HG02981 (cell line): ENCODE results near the gene TM9SF4.

Source experiments
- ATAC-seq: cut with Tn5 transposase; IDR thresholded peaks from one replicate; pipeline ENCODE4 v1.9.1; 2021; ENCODE audit warnings: mild to moderate bottlenecking, moderate library complexity; ENCODE audit not compliant: unreplicated experiment

TM9SF4 gene, protein sequence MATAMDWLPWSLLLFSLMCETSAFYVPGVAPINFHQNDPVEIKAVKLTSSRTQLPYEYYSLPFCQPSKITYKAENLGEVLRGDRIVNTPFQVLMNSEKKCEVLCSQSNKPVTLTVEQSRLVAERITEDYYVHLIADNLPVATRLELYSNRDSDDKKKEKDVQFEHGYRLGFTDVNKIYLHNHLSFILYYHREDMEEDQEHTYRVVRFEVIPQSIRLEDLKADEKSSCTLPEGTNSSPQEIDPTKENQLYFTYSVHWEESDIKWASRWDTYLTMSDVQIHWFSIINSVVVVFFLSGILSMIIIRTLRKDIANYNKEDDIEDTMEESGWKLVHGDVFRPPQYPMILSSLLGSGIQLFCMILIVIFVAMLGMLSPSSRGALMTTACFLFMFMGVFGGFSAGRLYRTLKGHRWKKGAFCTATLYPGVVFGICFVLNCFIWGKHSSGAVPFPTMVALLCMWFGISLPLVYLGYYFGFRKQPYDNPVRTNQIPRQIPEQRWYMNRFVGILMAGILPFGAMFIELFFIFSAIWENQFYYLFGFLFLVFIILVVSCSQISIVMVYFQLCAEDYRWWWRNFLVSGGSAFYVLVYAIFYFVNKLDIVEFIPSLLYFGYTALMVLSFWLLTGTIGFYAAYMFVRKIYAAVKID

DNA sequence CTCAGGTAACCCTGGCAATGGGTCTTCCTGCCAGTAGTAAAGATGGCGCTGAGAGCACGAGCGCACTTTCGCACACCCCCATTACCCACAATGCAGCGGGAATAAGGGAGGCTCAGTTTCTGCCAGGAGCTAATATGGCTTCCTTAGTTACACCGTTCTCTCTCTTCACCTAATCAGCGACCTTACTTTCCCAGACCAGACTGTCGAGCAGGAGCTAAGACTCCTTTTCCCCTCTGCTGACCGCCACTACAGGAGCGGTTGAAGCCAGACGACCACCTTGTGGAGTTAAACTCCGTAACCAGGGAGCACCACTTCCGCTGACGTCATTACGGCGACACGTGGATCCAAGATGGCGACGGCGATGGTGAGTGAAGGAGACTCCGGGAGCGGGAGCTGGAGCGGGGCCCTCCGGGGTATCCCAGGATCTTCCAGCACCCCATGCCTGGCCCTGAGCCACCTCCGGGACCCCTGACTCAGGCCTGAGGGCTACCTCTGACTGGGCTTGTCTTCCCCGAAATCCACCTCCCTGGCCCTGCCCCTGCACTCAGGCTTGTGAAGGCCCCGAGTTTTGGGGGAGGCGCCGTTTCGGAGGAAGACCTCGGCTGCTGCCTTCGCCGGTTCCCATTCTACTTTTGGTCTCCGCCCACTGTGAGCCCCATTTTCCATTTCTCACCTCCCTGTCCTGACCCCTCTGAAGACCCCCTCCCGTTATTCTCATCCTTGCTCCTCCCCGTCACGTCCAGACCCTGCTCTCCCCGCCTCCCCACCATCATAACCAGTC, at the start of gene TM9SF4:
Gene TM9SF4, plus strand, starts transcription at position 323 of the 781 bp plus-strand sequence. Its CDS starts 27 bp downstream, at position 350.
- peak; percentile 78 for ATAC-seq

DNA sequence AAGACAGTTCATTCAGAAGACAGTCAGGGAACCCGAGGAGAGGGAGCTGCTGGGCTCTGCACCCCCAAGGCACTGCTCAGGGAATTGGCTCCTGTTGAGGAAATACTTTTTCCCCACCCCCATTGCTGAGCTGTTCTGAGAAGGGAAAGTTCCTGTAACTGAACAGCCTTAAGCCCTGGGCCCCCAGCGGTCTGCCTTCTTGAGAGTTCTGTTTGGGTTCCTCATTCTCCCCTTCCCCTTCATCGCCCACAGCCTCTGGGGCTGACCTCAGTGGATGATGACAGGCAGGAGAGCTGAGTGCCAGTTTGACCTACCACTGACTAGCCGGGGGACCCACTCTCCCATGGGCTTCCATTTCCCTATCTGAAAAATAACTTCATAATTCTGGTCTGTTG, 46.7 kb upstream of the TM9SF4 start:
- ATAC-seq, result no peak

DNA sequence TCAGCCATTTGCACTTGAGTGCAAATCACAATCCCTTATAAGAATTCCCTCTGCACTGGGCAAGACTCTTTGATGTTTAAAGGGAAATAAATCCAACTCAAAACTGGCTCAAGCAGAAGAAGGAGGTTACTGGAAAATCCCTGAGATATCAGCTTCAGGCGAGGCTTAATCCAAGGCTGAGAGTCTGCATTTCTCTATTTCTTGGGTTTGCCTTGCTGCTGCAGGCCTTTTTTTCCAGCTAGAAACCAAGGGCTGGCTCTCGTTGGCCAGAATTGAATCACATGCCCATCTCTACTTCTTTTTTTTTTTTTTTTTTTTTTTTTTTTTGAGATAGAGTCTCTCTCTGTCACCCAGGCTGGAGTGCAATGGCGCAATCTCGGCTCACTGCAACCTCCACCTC, 45.8 kb upstream of the TM9SF4 start:
- ATAC-seq, result no peak

DNA sequence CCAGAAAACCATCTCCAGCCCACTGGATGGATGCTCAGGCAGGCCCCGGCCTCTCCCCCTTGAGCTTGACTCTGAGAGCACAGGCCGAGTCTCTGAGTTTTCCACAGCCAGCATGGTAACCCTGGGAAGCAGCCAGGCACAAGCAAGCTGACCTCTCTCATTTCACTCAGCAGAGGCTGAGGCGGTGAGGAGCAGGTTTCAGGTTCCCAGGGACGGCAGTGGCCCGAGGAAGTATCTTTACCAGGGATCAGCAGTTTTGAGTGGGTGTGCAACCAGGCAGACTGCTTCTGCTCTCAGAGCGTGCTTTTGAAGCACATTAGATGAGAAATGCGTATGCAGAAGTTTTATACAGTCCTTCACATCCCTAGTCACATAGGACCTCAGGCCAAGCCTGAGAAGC, 44.8 kb upstream of the TM9SF4 start:
- no peak for ATAC-seq

DNA sequence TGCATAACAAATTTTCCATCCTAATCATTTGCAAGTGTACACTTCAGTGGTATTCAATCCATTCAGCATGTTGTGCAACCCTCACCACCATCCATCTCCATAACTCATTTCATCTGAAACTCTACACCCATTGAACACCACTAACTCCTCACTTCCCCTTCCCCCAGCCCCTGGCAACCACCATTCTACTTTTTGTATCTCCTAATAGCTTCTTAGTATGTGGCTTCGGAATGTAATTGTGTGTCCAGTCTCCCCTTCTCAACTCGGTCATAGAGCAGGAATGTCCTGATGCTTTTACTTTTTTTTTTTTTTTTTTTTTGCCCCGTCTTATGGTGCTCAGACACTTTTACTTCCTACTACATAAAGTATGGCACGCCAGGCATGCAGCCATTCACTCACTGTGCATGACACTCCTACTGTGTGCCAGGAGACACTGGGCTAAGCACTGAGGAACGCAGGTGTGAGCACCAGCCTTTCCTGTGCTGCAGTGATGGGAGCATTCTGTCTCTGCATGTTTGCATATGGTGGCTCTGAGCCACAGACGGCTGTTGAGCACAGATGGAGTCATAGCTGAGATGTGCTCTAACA, 42.2 kb upstream of the TM9SF4 start:
- ATAC-seq, result no peak

DNA sequence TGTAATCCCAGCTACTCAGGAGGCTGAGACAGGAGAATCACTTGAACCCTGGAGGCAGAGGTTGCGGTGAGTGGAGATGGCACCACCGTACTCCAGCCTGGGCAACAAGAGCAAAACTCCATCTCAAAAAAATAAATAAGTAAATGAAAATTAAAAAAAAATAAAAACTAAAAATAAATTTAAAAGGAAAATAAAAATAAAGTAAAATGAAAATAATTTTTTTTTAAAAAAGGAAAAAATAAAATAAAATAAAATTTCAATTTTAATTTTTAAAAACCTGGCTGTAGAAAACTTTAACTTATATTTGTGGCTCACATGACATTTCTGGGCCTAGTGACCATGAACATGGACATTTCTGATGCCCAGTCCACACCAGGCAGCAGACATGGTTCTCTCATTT, 41.3 kb upstream of the TM9SF4 start:
- no peak for ATAC-seq

DNA sequence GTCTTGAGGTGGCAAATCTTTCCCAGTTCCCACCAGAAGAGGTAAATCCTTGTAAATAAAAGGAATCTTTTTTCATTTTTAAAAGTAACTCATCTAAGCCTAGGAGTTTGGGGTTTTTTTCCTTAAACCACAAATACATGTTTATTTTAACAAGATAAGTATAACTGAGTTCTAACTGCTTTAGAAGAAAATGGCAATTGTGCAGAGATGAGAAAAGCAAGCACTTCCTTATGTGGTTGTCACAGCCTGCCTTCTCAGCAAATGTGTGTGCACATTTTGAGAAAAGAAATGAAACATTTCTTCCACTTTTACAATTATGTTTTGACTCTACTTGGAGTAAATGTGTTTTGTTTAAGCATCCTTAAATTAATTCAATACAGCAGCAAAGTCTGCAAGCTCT, 39.8 kb upstream of the TM9SF4 start:
- no peak for ATAC-seq

DNA sequence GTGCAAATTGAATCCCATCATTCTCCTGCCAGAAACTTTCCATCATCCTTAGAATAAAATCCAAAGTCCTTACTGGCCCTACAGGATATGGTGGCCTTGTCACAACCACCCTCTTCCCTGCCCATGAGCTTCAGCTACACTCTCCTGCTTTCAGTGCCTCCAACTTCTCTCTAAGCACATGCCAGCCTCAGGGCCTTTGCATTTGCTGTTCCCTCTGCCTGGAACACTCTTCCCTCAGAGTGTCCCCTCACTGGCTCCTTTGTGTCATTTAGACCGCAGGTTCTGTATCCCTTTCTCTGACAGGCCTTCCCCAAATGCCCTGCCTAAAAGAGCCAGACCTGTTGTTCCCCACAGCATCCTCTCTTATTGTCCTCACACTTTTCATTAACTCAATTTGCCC, 39.2 kb upstream of the TM9SF4 start:
- ATAC-seq, result no peak

DNA sequence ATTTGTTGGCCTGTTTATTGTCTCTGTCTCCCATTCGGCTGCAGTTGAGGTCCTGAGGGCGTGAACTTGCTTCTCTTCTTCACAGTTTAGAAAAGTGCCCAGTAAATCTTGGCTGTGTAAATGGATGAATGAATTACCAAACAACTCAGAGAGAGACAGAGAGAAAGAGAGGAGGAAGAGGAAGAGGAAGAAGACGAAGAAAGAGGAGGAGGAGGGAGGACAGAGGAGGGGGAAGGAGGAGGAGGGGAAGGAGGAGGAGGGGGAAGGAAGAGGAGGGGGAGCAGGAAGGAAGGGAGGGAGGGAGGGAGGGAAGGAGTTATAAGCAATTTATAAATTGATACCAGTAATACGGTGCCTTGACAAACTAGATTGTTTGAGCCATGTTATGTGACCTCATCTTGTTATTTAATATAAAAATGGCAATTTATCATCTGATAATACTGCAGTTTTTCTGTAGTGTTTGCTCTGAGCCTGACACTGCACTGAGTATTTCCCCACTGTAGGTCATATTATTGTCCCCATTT, 38.8 kb upstream of the TM9SF4 start:
- ATAC-seq, result no peak

DNA sequence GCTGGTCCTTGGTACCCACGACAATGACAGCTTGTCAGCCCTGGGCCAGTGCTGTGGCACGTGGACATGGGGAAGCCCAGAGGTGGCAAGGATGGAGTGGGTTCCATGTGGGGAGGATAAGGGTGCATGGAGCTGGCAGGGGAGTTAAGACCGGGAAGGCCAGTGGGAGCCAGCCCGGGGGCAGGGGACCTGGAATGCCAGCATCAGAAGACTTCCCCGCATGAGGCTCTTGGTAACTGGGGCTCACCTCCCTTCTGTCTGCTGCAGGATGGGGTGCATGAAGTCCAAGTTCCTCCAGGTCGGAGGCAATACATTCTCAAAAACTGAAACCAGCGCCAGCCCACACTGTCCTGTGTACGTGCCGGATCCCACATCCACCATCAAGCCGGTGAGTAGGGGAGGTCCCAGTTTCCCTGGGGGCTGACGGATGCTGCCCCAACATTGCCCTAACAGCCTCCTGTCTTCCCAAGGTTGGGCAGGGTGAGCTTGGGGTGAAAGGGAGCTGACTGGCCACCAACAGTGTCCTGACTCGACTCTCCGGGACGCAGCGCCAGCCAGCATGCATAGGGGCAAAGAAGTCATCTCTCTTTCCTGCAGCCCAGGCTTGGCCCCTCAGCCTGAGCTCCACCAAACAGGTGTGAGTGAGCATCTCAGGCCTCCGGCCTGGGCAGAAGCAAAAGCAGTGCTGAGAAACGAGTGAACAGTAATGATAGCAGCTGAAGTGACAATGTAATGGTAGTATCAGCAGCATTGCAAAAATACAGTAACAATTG, 37.9 kb upstream of the TM9SF4 start:
- no peak for ATAC-seq

DNA sequence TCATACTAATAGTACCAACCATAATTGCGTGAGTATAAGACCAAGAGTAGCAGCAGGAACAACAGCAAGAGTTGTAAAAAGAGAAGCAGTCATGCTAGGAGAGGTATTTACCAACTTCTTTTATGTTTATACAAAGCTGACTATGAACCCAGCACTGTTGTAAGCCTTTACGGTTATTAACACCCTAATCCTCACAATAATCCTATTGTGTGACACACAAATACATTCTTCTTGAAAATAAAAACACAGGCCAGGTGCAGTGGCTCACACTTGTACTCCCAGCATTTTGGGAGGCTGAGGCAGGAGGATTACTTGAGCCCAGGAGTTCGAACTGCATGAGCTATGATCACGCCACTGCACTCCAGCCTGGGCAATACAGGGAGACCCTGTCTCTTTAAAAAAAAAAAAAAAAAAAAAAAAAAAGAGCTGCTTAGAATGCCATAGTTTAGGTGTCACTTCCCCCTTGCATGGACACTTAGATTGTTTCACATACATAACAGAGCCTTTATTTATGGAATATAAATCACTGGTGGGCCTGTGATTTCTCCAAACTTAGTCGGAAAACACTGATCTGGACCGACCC, 37.3 kb upstream of the TM9SF4 start:
- ATAC-seq, result no peak

DNA sequence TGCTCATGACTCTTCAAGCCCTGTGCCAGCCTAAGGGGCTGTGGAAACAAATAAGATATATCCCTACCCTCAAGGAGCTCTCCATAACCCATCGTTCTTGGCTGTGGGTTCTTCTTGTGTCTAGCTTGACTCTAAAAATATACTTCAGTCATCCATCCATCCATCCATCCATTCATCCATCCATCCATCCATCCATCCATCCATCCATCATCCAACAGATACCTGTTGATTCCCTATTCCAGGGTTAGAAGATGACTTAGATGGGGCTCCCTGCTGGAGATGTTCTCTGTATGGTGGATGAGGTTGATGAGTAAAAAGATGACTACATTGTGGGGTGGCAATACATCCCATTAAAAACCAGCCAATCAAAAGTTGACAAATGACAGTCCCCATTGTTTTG, 34.0 kb upstream of the TM9SF4 start:
- ATAC-seq, result no peak

DNA sequence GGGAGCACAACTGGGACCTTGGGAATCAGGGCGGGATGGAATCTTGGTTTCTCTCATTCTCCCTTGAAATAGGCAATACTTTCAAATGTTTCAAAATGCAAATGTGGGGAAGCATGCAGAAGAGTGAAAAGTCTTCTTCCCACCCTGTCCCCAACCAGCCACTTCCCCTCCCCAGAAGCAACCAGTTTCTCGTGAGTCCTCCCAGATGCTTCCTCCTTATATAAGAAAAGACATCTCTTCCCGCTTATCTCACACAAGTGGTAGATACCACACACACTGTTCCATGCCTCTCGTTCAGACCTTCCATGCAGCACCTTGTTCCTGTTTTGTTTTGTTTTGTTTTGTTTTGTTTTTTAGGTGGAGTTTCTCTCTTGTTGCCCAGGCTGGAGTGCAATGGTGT, 32.3 kb upstream of the TM9SF4 start:
- ATAC-seq, result no peak

DNA sequence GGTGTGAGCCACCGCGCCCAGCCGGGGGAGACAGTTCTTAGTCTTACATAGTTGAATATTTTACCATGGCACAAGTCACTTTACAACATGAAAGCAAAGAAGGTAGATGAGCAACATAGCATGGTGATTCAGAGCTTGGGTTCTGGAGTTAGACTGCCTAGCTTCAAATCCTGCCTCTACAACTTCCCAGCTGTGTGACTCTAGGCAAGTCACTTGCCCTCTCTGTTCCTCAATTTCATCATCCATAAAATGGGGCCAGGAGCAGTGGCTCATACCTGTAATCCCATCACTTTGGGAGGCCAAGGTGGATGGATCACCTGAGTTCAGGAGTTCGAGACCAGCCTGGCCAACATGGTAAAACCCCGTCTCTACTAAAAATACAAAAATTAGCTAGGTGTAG, 31.2 kb upstream of the TM9SF4 start:
- no peak for ATAC-seq

DNA sequence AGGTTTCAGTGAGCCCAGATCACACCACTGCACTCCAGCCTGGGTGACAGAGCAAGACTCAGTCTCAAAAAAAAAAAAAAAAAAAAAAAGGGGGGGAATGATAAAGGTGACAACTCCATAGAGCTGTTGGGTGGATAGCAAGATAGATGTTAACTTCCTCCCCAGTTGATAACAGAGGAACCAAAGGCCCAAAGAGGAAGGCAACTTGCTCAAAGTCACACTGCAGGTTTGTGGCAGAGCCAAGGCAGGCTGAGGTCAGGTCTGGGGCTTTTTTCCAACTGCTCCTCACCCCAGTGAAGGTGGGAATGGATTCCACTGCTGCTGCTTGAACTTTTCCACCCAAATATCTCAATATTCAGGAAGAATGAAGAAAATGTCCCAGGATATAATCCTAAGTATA, 30.7 kb upstream of the TM9SF4 start:
- ATAC-seq, result no peak

DNA sequence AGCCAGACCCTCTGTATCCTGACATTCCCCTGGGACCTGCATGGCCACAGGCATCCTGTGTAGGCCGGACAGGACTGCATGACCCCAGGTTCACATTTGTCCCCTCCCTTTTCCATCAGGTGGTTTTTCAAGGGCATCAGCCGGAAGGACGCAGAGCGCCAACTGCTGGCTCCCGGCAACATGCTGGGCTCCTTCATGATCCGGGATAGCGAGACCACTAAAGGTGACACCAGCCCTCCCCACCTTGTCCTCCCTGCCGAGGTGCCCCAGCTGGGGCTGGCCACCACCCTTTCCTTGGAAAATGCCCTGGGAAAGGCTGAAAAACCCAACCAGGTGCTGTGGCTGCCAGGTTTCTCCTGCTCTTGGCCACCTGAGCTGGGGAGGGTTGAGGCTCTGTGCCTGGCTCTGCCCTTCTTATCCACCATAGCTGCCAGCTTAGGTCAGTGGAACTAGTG, 29.8 kb upstream of the TM9SF4 start:
- ATAC-seq, result no peak

DNA sequence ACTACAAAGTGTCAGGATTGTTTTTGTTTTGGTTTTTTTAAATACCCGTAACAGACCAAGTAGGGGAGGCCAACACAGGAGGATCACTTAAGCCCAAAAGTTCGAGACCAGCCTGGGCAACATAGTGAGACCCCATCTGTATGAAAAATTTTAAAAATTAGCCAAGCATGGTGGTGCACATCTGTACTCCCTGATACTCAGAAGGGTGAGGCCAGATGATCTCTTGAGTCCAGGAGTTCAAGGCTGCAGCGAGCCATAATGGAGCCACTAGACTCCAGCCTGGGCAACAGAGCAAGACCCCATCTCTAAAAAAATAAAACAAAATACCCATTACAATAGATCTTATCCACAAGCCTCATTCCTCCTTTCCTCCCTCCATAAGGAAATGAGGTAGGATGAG, 28.7 kb upstream of the TM9SF4 start:
- ATAC-seq, result no peak

DNA sequence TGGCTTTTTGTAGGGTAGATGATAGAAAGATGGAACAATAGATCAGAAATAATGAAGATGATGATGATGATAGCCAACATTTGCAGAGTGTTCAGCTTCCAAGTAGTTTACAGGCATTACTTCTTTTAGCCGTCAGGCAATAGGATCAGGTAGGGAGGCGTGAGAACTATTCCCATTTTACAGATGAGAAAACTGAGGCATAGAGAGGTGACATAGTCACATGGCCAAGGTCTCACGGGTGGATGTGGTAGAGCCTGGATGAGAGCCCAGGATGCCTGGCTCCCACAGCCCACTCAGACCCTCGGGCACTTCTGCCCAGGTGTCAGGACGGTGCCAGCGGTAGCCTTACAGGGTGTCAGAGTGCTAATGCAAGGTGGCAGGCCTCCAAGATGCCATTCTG, 26.0 kb upstream of the TM9SF4 start:
- no peak for ATAC-seq

DNA sequence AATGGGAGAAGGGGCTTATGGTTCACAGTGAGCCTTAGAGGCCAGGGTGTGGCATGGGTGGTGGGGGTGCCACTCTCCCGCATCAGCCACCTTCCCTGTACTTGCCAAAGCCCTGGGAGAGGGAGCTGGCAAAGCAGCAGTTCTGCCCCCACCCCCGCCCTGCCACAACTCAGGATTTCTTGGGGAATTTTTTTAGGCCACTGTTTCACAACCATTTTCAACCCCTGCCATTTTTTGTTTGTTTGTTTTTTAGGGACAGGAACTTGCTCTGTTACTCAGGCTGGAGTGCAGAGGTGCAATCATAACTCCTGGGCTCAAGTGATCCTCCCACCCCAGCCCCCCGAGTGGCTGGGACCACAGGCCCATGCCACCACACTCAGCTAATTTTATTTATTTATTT, 22.4 kb upstream of the TM9SF4 start:
- ATAC-seq, result no peak

DNA sequence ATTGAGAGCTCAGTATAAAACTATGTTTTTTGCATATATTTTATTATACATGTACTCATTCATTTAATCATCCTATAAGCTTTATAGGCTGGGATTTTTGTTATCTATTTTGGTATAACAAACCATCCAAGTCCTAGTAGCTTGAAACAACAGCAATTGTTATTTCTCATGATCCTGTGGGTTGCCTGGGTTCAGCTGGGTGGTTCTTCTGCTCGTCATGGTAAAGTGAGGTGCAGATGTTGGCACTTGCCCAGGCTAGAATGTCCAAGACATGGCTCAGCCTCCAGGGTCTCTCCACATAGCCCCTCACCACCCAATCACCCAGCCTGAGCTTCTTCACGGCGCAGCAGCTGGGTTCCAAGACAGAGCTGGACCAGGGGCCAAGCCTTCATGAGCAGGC, 20.8 kb upstream of the TM9SF4 start:
- ATAC-seq, result no peak
